ENCODE measurements around the gene KCNH6.

The KCNH6 gene

DNA sequence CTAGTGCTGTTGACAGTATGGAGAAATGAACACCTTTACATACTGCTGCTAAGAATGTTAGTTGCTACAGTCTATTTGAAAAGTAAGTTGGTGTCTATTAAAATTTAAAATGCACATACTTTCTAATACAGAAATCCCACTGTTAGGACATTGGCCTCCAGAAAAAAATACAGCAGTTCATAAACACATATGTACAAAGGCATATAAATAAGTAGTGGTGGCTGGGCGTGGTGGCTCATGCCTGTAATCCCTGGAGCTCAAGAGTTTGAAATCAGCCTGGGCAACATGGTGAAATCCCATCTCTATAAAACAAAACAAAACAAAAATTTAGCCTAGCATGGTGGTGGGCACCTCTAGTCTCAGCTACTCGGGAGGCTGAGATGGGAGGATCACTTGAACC lies 40.2 kb downstream of the KCNH6 start:
- no peak for DNase-seq

- DNase-seq, result no peak
Observed at GRCh38 chr17:63564562-63564961, 41.4 kb downstream of the KCNH6 start.

DNA sequence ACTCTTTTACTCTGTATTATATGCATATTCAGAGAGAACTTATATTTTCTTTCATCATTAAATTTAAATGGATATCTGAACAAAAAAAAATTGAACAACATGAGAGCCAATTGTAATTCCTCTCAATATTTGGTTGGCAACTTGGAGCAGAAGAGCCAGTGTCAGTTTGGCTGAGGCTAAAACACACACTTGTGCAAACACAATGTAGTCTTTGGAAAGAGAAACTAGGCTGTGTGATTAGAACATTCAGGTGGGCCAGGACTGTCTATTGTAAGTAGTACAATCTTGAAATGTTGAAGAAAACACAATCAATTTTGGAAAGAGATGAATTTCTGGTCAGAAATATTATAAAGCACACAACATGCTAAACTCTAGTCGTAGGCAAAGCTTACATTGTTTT lies 44.1 kb downstream of the KCNH6 start:
- DNase-seq, result no peak

DNA sequence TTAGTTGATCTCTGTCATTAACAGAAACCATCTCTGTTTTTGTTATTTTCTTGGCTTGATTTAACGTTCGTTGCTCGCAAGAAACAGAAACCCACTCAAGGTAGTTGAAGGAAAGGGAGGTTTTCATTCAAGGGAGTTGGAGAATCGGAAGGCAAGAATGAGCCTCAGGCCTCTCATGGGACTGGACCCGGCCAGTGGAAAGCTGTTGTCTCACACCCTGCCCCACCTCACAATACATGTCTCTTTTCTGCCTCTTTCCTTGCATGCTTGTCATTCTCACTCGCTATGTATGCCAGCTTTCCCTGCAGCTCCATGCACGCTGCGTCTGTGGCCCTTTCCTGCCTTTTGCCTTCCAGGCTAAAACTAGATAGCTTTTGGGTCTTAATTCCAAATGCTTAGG lies 45.4 kb downstream of the KCNH6 start:
- no peak for DNase-seq

- DNase-seq, result no peak
Observed at GRCh38 chr17:63571632-63572310, 48.6 kb downstream of the KCNH6 start.

- no peak for DNase-seq
Observed at GRCh38 chr17:63573634-63574033, 50.5 kb downstream of the KCNH6 start.

GRCh38 chr17:63578027-63578768 lies 55.0 kb downstream of the KCNH6 start:
- no peak for DNase-seq

DNA sequence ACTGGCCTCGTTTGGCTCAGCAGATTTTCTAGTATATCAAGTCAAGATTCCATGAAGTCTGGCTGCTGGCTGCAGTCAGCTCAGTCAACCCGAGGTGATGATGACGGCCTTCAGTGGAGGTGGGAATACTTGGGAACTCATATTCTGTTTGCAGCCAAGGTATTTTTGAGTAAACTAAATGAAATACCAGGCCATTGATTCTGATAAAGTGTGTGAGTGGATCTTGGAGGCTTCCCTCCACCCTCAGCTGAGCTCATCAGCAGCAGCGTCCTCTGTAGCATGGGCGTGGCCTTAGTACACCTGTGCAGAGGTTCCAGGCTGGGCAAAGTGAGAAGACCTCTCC lies 55.6 kb downstream of the KCNH6 start:
- no peak for DNase-seq

DNA sequence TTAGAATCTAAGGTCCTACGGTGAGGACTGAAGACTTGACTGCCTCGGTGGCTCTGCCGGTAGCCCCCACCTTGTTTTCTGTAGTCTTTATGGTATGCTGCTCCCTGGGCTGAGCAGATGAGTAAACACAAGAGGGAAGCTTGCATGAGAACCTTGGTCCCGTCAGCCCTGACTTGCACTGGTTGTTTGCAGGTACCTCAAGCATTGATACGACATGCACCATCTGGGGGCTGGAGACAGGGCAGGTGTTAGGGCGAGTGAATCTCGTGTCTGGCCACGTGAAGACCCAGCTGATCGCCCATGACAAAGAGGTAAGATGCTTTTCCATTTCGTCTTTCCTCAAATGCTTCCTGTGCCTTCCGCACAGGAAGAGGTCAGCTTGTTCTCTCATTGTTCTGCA lies 56.5 kb downstream of the KCNH6 start:
- no peak for DNase-seq

DNA sequence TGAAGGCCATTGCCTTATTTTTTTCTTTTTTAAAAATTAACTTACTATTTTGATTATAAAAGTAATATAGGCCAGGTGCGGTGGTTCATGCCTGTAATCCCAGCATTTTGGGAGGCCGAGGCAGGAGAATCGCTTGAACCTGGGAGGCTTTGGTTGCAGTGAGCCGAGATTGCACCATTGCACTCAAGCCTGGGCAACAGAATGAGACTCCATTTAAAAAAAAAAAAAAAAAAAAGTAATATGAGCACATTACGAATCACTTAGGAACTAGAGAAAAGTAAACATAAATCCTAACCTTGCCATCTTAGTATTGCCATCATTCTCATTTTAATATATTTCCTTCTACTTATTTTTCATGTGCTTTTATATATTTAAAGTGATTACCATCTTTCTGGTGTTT lies 64.6 kb downstream of the KCNH6 start:
- DNase-seq, result no peak

GRCh38 chr17:63588797-63589196 lies 65.6 kb downstream of the KCNH6 start:
- no peak for DNase-seq

- DNase-seq, result no peak
Observed at GRCh38 chr17:63589646-63590045, 66.5 kb downstream of the KCNH6 start.

DNA sequence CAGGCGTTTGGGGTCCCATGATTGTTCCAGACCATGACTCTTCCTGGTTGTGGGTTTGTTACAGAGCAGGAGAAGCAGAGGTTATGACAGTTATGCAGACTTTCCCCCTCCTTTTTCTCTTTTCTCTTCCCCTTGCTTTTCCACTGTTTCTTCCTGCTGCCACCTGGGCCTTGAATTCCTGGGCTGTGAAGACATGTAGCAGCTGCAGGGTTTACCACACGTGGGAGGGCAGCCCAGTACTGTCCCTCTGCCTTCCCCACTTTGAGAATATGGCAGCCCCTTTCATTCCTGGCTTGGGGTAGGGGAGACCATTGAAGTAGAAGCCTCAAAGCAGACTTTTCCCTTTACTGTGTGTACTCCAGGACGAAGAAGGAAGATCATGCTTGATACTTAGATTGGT lies 69.6 kb downstream of the KCNH6 start:
- DNase-seq, result no peak

DNA sequence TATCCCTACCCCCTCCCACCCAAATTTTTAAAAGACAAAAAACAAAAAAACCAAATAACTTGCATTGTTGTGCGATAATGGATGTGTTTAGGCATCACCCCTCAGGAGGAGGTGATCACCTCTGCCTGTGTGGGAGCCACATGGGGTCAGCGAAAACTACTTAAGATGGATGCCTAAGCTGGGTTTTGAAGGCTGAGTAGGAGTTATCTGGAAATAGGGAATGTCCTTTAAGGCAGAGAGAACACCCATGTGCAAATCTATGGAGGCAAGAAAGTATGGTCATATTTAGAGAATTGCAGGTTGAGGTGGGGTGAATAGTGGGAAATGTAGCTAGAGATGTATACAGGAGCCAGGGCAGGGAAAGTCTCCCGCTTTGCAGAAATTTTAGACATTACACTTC lies 72.0 kb downstream of the KCNH6 start:
- DNase-seq, result no peak
